ENCODE data around the gene HNRNPH2. TPM values are rescaled to one million over a fixed set of nuclear protein-coding genes. Genes with fewer than 3 reads are reported as not detected.

HNRNPH2 gene
- total and polyA plus RNA-seq, 10 of the 15 experiments (the other 5 are each of a cell fraction or from before 2014, with no cell fraction given), result 34.5 to 102 (median 61.4) TPM

Other genes with a start within 250 kb of the HNRNPH2 start
Only the 7 nearest of the 10 such genes appear.
- gene TAF7L, start 116.9 kb upstream of the HNRNPH2 start, total RNA-seq (2014; rRNA removed), result 0.06 TPM in 1 of 2 replicates, not detected in the other
- gene TAF7L, start 116.9 kb upstream of the HNRNPH2 start, total RNA-seq (2014; rRNA removed; fragmentation: Illumina TruSeq; extraction: Trizol), result not detected in 2 replicates
- gene TAF7L, start 116.9 kb upstream of the HNRNPH2 start, total RNA-seq (2021), result not detected in 2 replicates
- 0.04 TPM in 1 of 2 replicates, not detected in the other for gene TAF7L, start 116.9 kb upstream of the HNRNPH2 start, polyA plus RNA-seq (2011; rRNA removed)
- 0.08 TPM in 1 of 2 replicates, not detected in the other for gene TAF7L, start 116.9 kb upstream of the HNRNPH2 start, polyA plus RNA-seq (2014; fragmentation: Illumina TruSeq; extraction: Trizol)
- under 1 TPM in 1 of 2 experiments, not detected in 1; 0.11 TPM for gene TAF7L, start 116.9 kb upstream of the HNRNPH2 start, polyA plus RNA-seq (2014; fragmentation: Nextera tagmentation; extraction: Ambion mirVana)
- 0.10 TPM in 1 of 2 replicates, not detected in the other for gene TAF7L, start 116.9 kb upstream of the HNRNPH2 start, polyA plus RNA-seq (2014; rRNA removed)
- under 1 TPM in 1 of 2 experiments, not detected in 1; 0.05 TPM for gene TAF7L, start 116.9 kb upstream of the HNRNPH2 start, polyA plus RNA-seq (2016; fragmentation: Nextera tagmentation; extraction: Ambion mirVana)
- gene TIMM8A, start 59.5 kb upstream of the HNRNPH2 start, total RNA-seq (2014; rRNA removed), result 6.7 and 8.7 TPM in 2 replicates
- gene TIMM8A, start 59.5 kb upstream of the HNRNPH2 start, total RNA-seq (2014; rRNA removed; fragmentation: Illumina TruSeq; extraction: Trizol), result 14.2 and 16.0 TPM in 2 replicates
- gene TIMM8A, start 59.5 kb upstream of the HNRNPH2 start, total RNA-seq (2021), result 26.1 and 29.1 TPM in 2 replicates
- 20.4 and 22.7 TPM in 2 replicates for gene TIMM8A, start 59.5 kb upstream of the HNRNPH2 start, polyA plus RNA-seq (2011; rRNA removed)
- gene TIMM8A, start 59.5 kb upstream of the HNRNPH2 start, polyA plus RNA-seq (2014; fragmentation: Illumina TruSeq; extraction: Trizol), result 24.3 and 25.5 TPM in 2 replicates
- gene TIMM8A, start 59.5 kb upstream of the HNRNPH2 start, polyA plus RNA-seq (2014; fragmentation: Nextera tagmentation; extraction: Ambion mirVana), result 10 to 100 TPM; 84.5 to 92.7 TPM
- gene TIMM8A, start 59.5 kb upstream of the HNRNPH2 start, polyA plus RNA-seq (2014; rRNA removed), result 22.4 and 27.0 TPM in 2 replicates
- 10 to 100 TPM; 55.3 to 55.5 TPM for gene TIMM8A, start 59.5 kb upstream of the HNRNPH2 start, polyA plus RNA-seq (2016; fragmentation: Nextera tagmentation; extraction: Ambion mirVana)
- 69.0 and 79.8 TPM in 2 replicates for gene BTK, start 22.0 kb upstream of the HNRNPH2 start, total RNA-seq (2014; rRNA removed)
- 112 and 117 TPM in 2 replicates for gene BTK, start 22.0 kb upstream of the HNRNPH2 start, total RNA-seq (2014; rRNA removed; fragmentation: Illumina TruSeq; extraction: Trizol)
- gene BTK, start 22.0 kb upstream of the HNRNPH2 start, total RNA-seq (2021), result 96.3 and 99.5 TPM in 2 replicates
- 82.0 and 96.3 TPM in 2 replicates for gene BTK, start 22.0 kb upstream of the HNRNPH2 start, polyA plus RNA-seq (2011; rRNA removed)
- 154 and 191 TPM in 2 replicates for gene BTK, start 22.0 kb upstream of the HNRNPH2 start, polyA plus RNA-seq (2014; fragmentation: Illumina TruSeq; extraction: Trizol)
- gene BTK, start 22.0 kb upstream of the HNRNPH2 start, polyA plus RNA-seq (2014; fragmentation: Nextera tagmentation; extraction: Ambion mirVana), result 10 to 100 TPM; 24.0 to 94.5 TPM
- 99.0 and 104 TPM in 2 replicates for gene BTK, start 22.0 kb upstream of the HNRNPH2 start, polyA plus RNA-seq (2014; rRNA removed)
- 10 to 100 TPM; 81.9 to 83.3 TPM for gene BTK, start 22.0 kb upstream of the HNRNPH2 start, polyA plus RNA-seq (2016; fragmentation: Nextera tagmentation; extraction: Ambion mirVana)
- gene RPL36A, start 17.2 kb upstream of the HNRNPH2 start, total RNA-seq (2014; rRNA removed), result 1,479 and 1,585 TPM in 2 replicates
- 3,614 and 3,813 TPM in 2 replicates for gene RPL36A, start 17.2 kb upstream of the HNRNPH2 start, total RNA-seq (2014; rRNA removed; fragmentation: Illumina TruSeq; extraction: Trizol)
- 425 and 522 TPM in 2 replicates for gene RPL36A, start 17.2 kb upstream of the HNRNPH2 start, total RNA-seq (2021)
- gene RPL36A, start 17.2 kb upstream of the HNRNPH2 start, polyA plus RNA-seq (2011; rRNA removed), result 3,267 and 3,973 TPM in 2 replicates
- gene RPL36A, start 17.2 kb upstream of the HNRNPH2 start, polyA plus RNA-seq (2014; fragmentation: Illumina TruSeq; extraction: Trizol), result 4,528 and 6,688 TPM in 2 replicates
- gene RPL36A, start 17.2 kb upstream of the HNRNPH2 start, polyA plus RNA-seq (2014; fragmentation: Nextera tagmentation; extraction: Ambion mirVana), result 1,000 to 10,000 TPM; 3,535 to 3,952 TPM
- gene RPL36A, start 17.2 kb upstream of the HNRNPH2 start, polyA plus RNA-seq (2014; rRNA removed), result 2,484 and 3,273 TPM in 2 replicates
- gene RPL36A, start 17.2 kb upstream of the HNRNPH2 start, polyA plus RNA-seq (2016; fragmentation: Nextera tagmentation; extraction: Ambion mirVana), result 100 to 1,000 TPM; 771 to 830 TPM
- gene GLA, start 297 bp upstream of the HNRNPH2 start, total RNA-seq (2014; rRNA removed), result 23.3 and 23.8 TPM in 2 replicates
- 25.3 and 26.7 TPM in 2 replicates for gene GLA, start 297 bp upstream of the HNRNPH2 start, total RNA-seq (2014; rRNA removed; fragmentation: Illumina TruSeq; extraction: Trizol)
- 24.4 and 25.0 TPM in 2 replicates for gene GLA, start 297 bp upstream of the HNRNPH2 start, total RNA-seq (2021)
- 31.7 and 32.8 TPM in 2 replicates for gene GLA, start 297 bp upstream of the HNRNPH2 start, polyA plus RNA-seq (2011; rRNA removed)
- gene GLA, start 297 bp upstream of the HNRNPH2 start, polyA plus RNA-seq (2014; fragmentation: Illumina TruSeq; extraction: Trizol), result 29.2 and 34.1 TPM in 2 replicates
- 10 to 100 TPM; 39.2 to 66.4 TPM for gene GLA, start 297 bp upstream of the HNRNPH2 start, polyA plus RNA-seq (2014; fragmentation: Nextera tagmentation; extraction: Ambion mirVana)
- 20.3 and 28.9 TPM in 2 replicates for gene GLA, start 297 bp upstream of the HNRNPH2 start, polyA plus RNA-seq (2014; rRNA removed)
- gene GLA, start 297 bp upstream of the HNRNPH2 start, polyA plus RNA-seq (2016; fragmentation: Nextera tagmentation; extraction: Ambion mirVana), result 10 to 100 TPM; 26.8 to 29.8 TPM
- gene ARMCX4, start 77.2 kb downstream of the HNRNPH2 start, total RNA-seq (2014; rRNA removed), result 0.23 and 0.33 TPM in 2 replicates
- gene ARMCX4, start 77.2 kb downstream of the HNRNPH2 start, total RNA-seq (2014; rRNA removed; fragmentation: Illumina TruSeq; extraction: Trizol), result 0.63 and 0.88 TPM in 2 replicates
- 0.90 and 1.1 TPM in 2 replicates for gene ARMCX4, start 77.2 kb downstream of the HNRNPH2 start, total RNA-seq (2021)
- gene ARMCX4, start 77.2 kb downstream of the HNRNPH2 start, polyA plus RNA-seq (2011; rRNA removed), result not detected in 2 replicates
- gene ARMCX4, start 77.2 kb downstream of the HNRNPH2 start, polyA plus RNA-seq (2014; fragmentation: Illumina TruSeq; extraction: Trizol), result 0.65 and 0.75 TPM in 2 replicates
- under 1 TPM; 0.53 to 0.62 TPM for gene ARMCX4, start 77.2 kb downstream of the HNRNPH2 start, polyA plus RNA-seq (2014; fragmentation: Nextera tagmentation; extraction: Ambion mirVana)
- gene ARMCX4, start 77.2 kb downstream of the HNRNPH2 start, polyA plus RNA-seq (2014; rRNA removed), result 0.61 and 1.6 TPM in 2 replicates
- 1 to 10 TPM in 1 of 2 experiments, under 1 TPM in 1; 0.92 to 3.2 TPM for gene ARMCX4, start 77.2 kb downstream of the HNRNPH2 start, polyA plus RNA-seq (2016; fragmentation: Nextera tagmentation; extraction: Ambion mirVana)
- gene ARMCX1, start 142.3 kb downstream of the HNRNPH2 start, total RNA-seq (2014; rRNA removed), result not detected in 2 replicates
- gene ARMCX1, start 142.3 kb downstream of the HNRNPH2 start, total RNA-seq (2014; rRNA removed; fragmentation: Illumina TruSeq; extraction: Trizol), result not detected in 2 replicates
- 0.08 TPM in 1 of 2 replicates, not detected in the other for gene ARMCX1, start 142.3 kb downstream of the HNRNPH2 start, total RNA-seq (2021)
- 0.04 TPM in 1 of 2 replicates, not detected in the other for gene ARMCX1, start 142.3 kb downstream of the HNRNPH2 start, polyA plus RNA-seq (2011; rRNA removed)
- gene ARMCX1, start 142.3 kb downstream of the HNRNPH2 start, polyA plus RNA-seq (2014; fragmentation: Illumina TruSeq; extraction: Trizol), result not detected in 2 replicates
- under 1 TPM in 1 of 2 experiments, not detected in 1; 0.02 TPM for gene ARMCX1, start 142.3 kb downstream of the HNRNPH2 start, polyA plus RNA-seq (2014; fragmentation: Nextera tagmentation; extraction: Ambion mirVana)
- not detected in 2 replicates for gene ARMCX1, start 142.3 kb downstream of the HNRNPH2 start, polyA plus RNA-seq (2014; rRNA removed)
- under 1 TPM; 0.05 to 0.07 TPM for gene ARMCX1, start 142.3 kb downstream of the HNRNPH2 start, polyA plus RNA-seq (2016; fragmentation: Nextera tagmentation; extraction: Ambion mirVana)